ENCODE measurements around the gene RNF213.

The RNF213 gene

DNA sequence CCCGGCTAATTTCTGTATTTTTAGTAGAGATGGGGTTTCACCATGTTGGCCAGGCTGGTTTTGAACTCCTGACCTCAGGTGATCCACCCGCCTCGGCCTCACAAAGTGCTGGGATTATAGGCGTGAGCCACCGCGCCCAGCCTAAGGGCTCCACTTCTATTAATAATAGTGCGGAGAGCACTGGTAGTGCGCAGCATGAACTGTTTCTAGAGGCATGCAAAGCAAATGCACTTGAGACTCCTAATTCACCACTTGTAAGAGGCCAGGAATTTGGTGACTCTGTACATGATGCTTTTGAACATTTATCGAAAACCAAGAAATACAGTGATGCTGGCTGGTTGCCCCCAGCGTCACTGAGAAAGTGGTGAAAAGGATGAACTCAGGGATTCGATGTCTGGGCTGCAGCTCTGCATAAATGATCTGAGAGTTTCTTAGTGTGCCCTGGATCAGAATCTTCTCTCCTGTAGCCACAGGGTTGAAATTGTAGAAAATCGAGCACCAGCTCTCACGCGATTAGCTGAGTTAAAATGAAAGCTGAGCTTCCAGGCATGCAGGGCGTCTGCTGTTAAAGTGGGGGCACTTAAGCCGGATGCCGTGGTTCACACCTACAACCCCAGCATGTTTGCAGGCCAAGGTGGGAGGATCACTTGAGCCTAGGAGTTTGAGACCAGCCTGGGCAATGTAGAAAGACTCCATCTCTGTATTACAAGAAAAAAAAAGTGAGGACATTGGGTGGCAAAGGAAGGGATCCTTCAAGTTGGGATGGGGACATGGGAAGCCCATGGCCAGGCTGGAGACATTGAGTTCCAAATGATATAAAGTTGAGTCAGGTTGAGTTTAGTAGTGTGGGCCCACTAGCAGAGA is 4.8 kb downstream of the RNF213 start:
- no peak overlapping the region for H3K27ac ChIP-seq
- TF ChIP-seq, protein P1, sequence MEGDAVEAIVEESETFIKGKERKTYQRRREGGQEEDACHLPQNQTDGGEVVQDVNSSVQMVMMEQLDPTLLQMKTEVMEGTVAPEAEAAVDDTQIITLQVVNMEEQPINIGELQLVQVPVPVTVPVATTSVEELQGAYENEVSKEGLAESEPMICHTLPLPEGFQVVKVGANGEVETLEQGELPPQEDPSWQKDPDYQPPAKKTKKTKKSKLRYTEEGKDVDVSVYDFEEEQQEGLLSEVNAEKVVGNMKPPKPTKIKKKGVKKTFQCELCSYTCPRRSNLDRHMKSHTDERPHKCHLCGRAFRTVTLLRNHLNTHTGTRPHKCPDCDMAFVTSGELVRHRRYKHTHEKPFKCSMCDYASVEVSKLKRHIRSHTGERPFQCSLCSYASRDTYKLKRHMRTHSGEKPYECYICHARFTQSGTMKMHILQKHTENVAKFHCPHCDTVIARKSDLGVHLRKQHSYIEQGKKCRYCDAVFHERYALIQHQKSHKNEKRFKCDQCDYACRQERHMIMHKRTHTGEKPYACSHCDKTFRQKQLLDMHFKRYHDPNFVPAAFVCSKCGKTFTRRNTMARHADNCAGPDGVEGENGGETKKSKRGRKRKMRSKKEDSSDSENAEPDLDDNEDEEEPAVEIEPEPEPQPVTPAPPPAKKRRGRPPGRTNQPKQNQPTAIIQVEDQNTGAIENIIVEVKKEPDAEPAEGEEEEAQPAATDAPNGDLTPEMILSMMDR (conservative IDR thresholded peaks at IDR 0.05), result no peak

DNA sequence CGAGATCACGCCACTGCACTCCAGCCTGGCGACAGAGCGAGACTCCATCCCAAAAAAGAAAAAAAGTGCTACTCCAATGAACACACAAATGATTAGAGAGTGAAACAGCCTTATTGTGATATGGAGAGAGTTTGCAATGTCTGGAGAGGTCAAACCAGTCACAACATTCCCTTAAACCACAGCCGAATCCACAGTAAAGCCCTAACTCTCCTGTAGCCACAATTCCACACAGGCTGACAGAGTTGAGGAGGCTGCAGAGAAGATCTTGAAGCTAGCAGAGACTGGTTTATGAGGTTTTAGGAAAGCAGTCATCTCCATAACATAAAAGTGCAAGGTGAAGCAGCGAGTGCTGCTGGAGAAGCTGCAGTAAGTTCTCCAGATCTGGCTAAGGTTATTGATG is 6.7 kb downstream of the RNF213 start:
- no peak overlapping the region for H3K27ac ChIP-seq
- TF ChIP-seq, protein P1 (conservative IDR thresholded peaks at IDR 0.05), result no peak

DNA sequence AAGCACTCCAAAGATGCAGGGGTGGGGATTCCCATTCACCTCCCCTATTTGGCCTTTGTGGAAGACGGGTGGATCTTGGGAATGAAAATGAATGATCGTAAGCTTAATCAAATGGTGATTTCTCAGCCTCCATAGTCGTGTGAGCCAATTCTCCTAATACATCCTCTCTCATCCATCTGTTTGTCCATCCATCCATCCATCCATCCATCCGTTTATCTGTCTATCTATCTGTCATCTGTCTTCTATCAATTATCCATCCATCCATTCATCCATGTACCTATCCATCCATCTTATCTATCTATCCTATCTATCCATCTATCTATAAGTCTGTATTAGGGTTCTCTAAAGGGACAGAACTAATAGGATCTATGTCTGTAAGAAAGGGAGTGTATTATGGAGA is 7.8 kb downstream of the RNF213 start:
- H3K27ac ChIP-seq, result no peak overlapping the region
- TF ChIP-seq, protein P1 (conservative IDR thresholded peaks at IDR 0.05), result no peak

DNA sequence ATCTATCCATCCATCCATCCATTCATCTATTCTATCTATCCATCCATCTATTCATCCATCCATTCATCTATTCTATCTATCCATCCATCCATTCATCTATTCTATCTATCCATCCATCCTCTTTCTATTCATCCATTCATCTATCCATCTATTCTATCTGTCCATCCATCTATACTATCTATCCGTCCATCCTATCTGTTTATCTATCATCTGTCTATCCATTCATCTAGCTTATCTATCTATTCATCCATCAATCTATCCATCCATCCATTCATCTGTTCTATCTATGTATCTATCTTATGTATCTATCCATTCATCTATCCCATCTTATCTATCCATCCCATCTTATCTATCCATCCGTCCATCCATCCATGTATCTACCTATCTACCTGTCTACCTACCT is 8.8 kb downstream of the RNF213 start:
- TF ChIP-seq, protein P1 (conservative IDR thresholded peaks at IDR 0.05), result no peak
- H3K27ac ChIP-seq, result no peak overlapping the region

DNA sequence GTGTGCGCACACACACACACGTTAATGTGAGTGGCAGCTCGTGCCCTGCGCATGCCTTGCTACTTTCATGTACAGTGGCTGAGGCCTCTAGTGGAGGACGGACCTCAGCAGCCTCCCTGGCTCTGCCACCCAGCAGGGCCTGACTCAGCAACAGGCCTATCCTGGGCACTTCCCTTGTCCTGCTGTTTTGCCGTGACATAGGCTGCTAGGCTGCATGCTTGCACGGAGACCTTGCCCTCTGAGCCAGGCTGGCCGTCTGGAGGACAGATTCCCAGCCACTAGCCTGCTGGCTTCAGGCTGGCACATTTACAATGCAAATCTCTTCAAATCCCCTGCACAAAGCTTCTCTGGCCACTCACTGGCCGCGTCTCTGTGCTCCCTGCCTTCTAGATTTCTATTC is 9.5 kb downstream of the RNF213 start:
- H3K27ac ChIP-seq, result no peak overlapping the region
- TF ChIP-seq, protein P1 (conservative IDR thresholded peaks at IDR 0.05), result no peak

DNA sequence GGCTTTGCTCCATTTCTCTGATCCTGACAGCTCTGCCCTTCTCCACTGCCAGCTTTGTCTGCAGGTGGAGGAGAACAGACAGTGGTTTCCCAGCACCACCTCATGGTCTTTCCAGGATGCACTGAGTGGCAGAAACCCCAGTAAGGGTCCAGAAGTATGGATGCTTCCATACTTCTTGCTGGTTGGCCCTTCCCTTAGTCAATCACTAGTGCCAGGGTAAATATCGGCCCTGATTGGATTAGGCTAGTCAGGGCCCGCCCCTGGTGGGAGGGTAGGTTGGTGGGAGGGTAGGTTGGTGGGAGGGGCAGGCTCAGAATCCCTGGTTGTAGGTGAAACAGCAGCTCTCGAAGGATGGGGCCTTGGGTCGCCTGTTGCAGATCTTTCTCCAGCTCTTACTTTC is 10.2 kb downstream of the RNF213 start:
- TF ChIP-seq, protein P1 (conservative IDR thresholded peaks at IDR 0.05), result no peak
- no peak overlapping the region for H3K27ac ChIP-seq

DNA sequence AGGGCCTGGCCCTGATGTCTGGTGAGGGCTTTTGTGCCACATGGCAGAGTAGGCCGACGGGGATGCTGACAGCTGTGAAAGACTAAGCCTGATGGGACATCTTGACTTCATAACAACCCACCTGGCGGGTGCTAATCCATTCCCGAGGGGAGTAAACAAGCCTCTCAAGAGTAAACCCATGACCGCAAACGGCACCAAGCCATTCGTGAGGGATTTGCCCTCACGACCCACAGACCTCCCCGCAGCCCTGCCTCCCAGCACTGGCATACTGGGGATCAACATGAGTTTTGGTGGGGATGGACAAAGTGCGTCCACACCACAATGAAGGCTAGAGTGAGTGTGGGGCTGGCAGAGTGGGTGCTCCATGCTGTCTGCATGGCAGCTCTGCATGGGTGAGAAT is 11.7 kb downstream of the RNF213 start:
- TF ChIP-seq, protein P1 (conservative IDR thresholded peaks at IDR 0.05), result no peak

More for the DNA sequence above, 11.7 kb downstream of the RNF213 start:
- no peak overlapping the region for H3K27ac ChIP-seq

All from VCaP (cell line).